SK-N-SH treated with all-trans-retinoic acid at 6 μM for 48 hours (cell line): Measurements from ENCODE around the gene SUPT4H1.

Experiments
- ATAC-seq: fragments of 200-7000 bp; cut with Tn5 transposase; 3 replicates; pipeline ENCODE4 v1.9.1; 2020; ENCODE audit warnings: mild to moderate bottlenecking, moderate library complexity
- ARNTL ChIP-seq: fragments of 450-650 bp; formaldehyde crosslinking; IDR thresholded peaks from 2 replicates; pipeline ENCODE4 v1.5.0; 2020; ENCODE audit warnings: low read depth, mild to moderate bottlenecking, moderate library complexity, borderline replicate concordance
- BACH2 ChIP-seq: fragments of 250-450 bp; sonication (Bioruptor Pico); IDR thresholded peaks from 2 replicates; pipeline ENCODE4 v1.9.0; 2021; ENCODE audit warnings: mild to moderate bottlenecking, borderline replicate concordance
- CREB5 ChIP-seq: fragments of 250-450 bp; sonication (Bioruptor Pico); IDR thresholded peaks from 2 replicates; pipeline ENCODE4 v1.5.1; 2020; ENCODE audit warnings: low read depth, mild to moderate bottlenecking, moderate library complexity
- CSDC2 ChIP-seq: fragments of 250-450 bp; sonication (Bioruptor Pico); IDR thresholded peaks from 2 replicates; pipeline ENCODE4 v1.5.0; 2020; ENCODE audit warnings: mild to moderate bottlenecking, moderate library complexity
- ESRRG ChIP-seq: fragments of 250-450 bp; sonication (Bioruptor Pico); IDR thresholded peaks from 2 replicates; pipeline ENCODE4 v1.6.1; 2021; ENCODE audit warnings: mild to moderate bottlenecking
- GLIS3 ChIP-seq: fragments of 250-450 bp; sonication (Bioruptor Pico); IDR thresholded peaks from 2 replicates; pipeline ENCODE4 v1.5.0; 2020; ENCODE audit warnings: mild to moderate bottlenecking, moderate library complexity
- ISL1 ChIP-seq: fragments of 250-450 bp; sonication (Bioruptor Pico); IDR thresholded peaks from 2 replicates; pipeline ENCODE4 v2.1.2; 2022; ENCODE audit warnings: mild to moderate bottlenecking, moderate library complexity
- OSR1 ChIP-seq: fragments of 250-450 bp; sonication (Bioruptor Pico); IDR thresholded peaks from 2 replicates; pipeline ENCODE4 v1.8.0; 2022; ENCODE audit warnings: moderate library complexity, mild to moderate bottlenecking, inconsistent platforms
- POU6F1 ChIP-seq: fragments of 250-450 bp; sonication (Bioruptor Pico); IDR thresholded peaks from 2 replicates; pipeline ENCODE4 v1.8.0; 2021; ENCODE audit warnings: low read depth, mild to moderate bottlenecking, moderate library complexity, borderline replicate concordance
- PPARA ChIP-seq: fragments of 250-450 bp; sonication (Bioruptor Pico); IDR thresholded peaks from 2 replicates; pipeline ENCODE4 v1.5.0; 2020; ENCODE audit warnings: mild to moderate bottlenecking, borderline replicate concordance
- RARB ChIP-seq: fragments of 250-450 bp; sonication (Bioruptor Pico); IDR thresholded peaks from 2 replicates; pipeline ENCODE4 v1.8.0; 2021; ENCODE audit warnings: mild to moderate bottlenecking, moderate library complexity
- SNAI2 ChIP-seq: fragments of 250-450 bp; sonication (Bioruptor Pico); IDR thresholded peaks from 2 replicates; pipeline ENCODE4 v1.5.0; 2020; ENCODE audit warnings: mild to moderate bottlenecking, moderate library complexity
- TCF4 ChIP-seq: fragments of 250-450 bp; sonication (Bioruptor Pico); IDR thresholded peaks from 2 replicates; pipeline ENCODE4 v1.8.0; 2021; ENCODE audit warnings: mild to moderate bottlenecking, moderate library complexity, borderline replicate concordance
- TOX ChIP-seq: fragments of 250-450 bp; sonication (Bioruptor Pico); IDR thresholded peaks from 2 replicates; pipeline ENCODE4 v1.8.0; 2021; ENCODE audit warnings: mild to moderate bottlenecking, moderate library complexity, borderline replicate concordance
- ZC3H10 ChIP-seq: fragments of 250-450 bp; sonication (Bioruptor Pico); IDR thresholded peaks from 2 replicates; pipeline ENCODE4 v1.5.1; 2021; ENCODE audit warnings: mild to moderate bottlenecking, moderate library complexity
- ZFP3 ChIP-seq: fragments of 250-450 bp; sonication (Bioruptor Pico); IDR thresholded peaks from 2 replicates; pipeline ENCODE4 v1.5.0; 2020; ENCODE audit warnings: mild to moderate bottlenecking, moderate library complexity
- ZFP30 ChIP-seq: fragments of 450-650 bp; formaldehyde crosslinking; IDR thresholded peaks from 2 replicates; pipeline ENCODE4 v1.5.0; 2022; ENCODE audit warnings: mild to moderate bottlenecking, moderate library complexity
- ZNF565 ChIP-seq: fragments of 450-650 bp; formaldehyde crosslinking; conservative IDR thresholded peaks from 2 replicates; pipeline ENCODE4 v1.5.0; 2020; ENCODE audit warnings: low read depth, mild to moderate bottlenecking, moderate library complexity
- ZNF70 ChIP-seq: fragments of 450-650 bp; formaldehyde crosslinking; IDR thresholded peaks from 2 replicates; pipeline ENCODE4 v1.5.0; 2020; ENCODE audit warnings: mild to moderate bottlenecking, moderate library complexity
- ZNF8 ChIP-seq: fragments of 450-650 bp; formaldehyde crosslinking; IDR thresholded peaks from 2 replicates; pipeline ENCODE4 v1.5.0; 2020; ENCODE audit warnings: mild to moderate bottlenecking, moderate library complexity
- TF ChIP-seq, protein P1 (sequence below): fragments of 250-450 bp; sonication (Bioruptor Pico); IDR thresholded peaks from 2 replicates; pipeline ENCODE4 v1.8.0; 2020; ENCODE audit warnings: mild to moderate bottlenecking, moderate library complexity, borderline replicate concordance
- TF ChIP-seq, protein P2 (sequence below): fragments of 250-450 bp; sonication (Bioruptor Pico); IDR thresholded peaks from 2 replicates; pipeline ENCODE4 v1.5.1; 2021; ENCODE audit warnings: mild to moderate bottlenecking, moderate library complexity
- TF ChIP-seq, protein P3 (sequence below): fragments of 250-450 bp; sonication (Bioruptor Pico); IDR thresholded peaks from 2 replicates; pipeline ENCODE4 v1.5.0; 2020; ENCODE audit warnings: mild to moderate bottlenecking, moderate library complexity

The SUPT4H1 gene

GRCh38 chr17:58316260-58316960 lies 35.6 kb downstream of the SUPT4H1 start (continued):
- TF ChIP-seq, protein P1, sequence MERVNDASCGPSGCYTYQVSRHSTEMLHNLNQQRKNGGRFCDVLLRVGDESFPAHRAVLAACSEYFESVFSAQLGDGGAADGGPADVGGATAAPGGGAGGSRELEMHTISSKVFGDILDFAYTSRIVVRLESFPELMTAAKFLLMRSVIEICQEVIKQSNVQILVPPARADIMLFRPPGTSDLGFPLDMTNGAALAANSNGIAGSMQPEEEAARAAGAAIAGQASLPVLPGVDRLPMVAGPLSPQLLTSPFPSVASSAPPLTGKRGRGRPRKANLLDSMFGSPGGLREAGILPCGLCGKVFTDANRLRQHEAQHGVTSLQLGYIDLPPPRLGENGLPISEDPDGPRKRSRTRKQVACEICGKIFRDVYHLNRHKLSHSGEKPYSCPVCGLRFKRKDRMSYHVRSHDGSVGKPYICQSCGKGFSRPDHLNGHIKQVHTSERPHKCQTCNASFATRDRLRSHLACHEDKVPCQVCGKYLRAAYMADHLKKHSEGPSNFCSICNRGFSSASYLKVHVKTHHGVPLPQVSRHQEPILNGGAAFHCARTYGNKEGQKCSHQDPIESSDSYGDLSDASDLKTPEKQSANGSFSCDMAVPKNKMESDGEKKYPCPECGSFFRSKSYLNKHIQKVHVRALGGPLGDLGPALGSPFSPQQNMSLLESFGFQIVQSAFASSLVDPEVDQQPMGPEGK (CRISPR knock-in tag): no peak
- TF ChIP-seq ZFP3 (CRISPR knock-in tag) (no peak), ZNF8 (CRISPR knock-in tag) (no peak), RARB (CRISPR knock-in tag) (no peak), TCF4 (CRISPR knock-in tag) (no peak), TOX (CRISPR knock-in tag) (no peak), BACH2 (CRISPR knock-in tag) (no peak), PPARA (CRISPR knock-in tag) (no peak), ARNTL (CRISPR knock-in tag) (no peak), ZFP30 (CRISPR knock-in tag) (no peak), ESRRG (CRISPR knock-in tag) (no peak)

GRCh38 chr17:58315750-58316149 lies 36.3 kb downstream of the SUPT4H1 start:
- no peak for ATAC-seq
- no peak for TF ChIP-seq BACH2 (CRISPR knock-in tag)
- TF ChIP-seq ZNF565 (CRISPR knock-in tag): no peak
- no peak for TF ChIP-seq ZC3H10

DNA sequence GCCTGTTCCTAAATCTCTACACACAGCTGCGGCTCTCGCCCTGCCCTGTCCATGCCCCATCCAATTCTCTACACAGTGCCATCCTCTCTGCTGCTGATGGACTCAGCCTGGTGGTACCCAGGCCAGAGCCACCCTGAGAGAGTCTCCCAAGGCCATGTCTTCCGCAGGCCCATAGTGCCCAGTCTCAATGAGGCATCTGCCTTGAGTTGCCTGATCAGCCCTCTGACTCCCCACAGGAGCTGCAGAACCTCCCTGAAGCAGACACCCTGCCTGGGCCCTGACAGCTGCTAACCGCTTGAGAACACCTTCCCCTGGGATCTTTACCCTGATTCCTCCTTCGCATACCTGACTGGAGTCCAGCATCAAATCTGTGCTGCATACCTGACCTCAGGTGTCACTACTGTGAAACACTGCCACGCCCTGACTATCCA lies 36.7 kb downstream of the SUPT4H1 start:
- TF ChIP-seq ESRRG (CRISPR knock-in tag): no peak
- TF ChIP-seq ZNF70 (CRISPR knock-in tag): no peak
- no peak for TF ChIP-seq BACH2 (CRISPR knock-in tag)
- no peak for TF ChIP-seq SNAI2 (CRISPR knock-in tag)
- TF ChIP-seq ZFP3 (CRISPR knock-in tag): no peak
- no peak for TF ChIP-seq ZNF565 (CRISPR knock-in tag)
- TF ChIP-seq, protein P2, sequence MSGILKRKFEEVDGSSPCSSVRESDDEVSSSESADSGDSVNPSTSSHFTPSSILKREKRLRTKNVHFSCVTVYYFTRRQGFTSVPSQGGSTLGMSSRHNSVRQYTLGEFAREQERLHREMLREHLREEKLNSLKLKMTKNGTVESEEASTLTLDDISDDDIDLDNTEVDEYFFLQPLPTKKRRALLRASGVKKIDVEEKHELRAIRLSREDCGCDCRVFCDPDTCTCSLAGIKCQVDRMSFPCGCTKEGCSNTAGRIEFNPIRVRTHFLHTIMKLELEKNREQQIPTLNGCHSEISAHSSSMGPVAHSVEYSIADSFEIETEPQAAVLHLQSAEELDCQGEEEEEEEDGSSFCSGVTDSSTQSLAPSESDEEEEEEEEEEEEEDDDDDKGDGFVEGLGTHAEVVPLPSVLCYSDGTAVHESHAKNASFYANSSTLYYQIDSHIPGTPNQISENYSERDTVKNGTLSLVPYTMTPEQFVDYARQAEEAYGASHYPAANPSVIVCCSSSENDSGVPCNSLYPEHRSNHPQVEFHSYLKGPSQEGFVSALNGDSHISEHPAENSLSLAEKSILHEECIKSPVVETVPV: no peak
- TF ChIP-seq TCF4 (CRISPR knock-in tag): no peak
- TF ChIP-seq POU6F1 (CRISPR knock-in tag): no peak
- no peak for TF ChIP-seq RARB (CRISPR knock-in tag)
- no peak for TF ChIP-seq ZNF8 (CRISPR knock-in tag)
- TF ChIP-seq OSR1 (CRISPR knock-in tag): no peak
- no peak for TF ChIP-seq TOX (CRISPR knock-in tag)
- TF ChIP-seq CSDC2 (CRISPR knock-in tag): no peak
- no peak for TF ChIP-seq GLIS3 (CRISPR knock-in tag)
- no peak for TF ChIP-seq ZFP30 (CRISPR knock-in tag)
- no peak for TF ChIP-seq ISL1 (CRISPR knock-in tag)
- ATAC-seq: no peak

DNA sequence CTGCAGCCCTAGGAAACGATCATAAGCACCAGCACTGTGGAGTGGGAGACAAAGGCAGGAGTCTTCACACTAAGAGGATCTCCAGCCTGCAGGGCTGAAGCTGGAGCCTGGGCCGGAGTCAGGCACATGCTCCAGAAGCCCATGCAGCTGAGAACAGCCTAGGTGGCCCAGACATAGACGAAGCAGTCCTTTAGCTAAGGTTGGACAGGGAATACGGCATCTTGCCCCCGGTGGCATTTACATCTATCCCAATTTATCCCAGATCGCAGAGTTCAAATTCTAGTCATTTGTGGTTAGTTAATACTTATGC lies 37.3 kb downstream of the SUPT4H1 start:
- no peak for ATAC-seq
- no peak for TF ChIP-seq CSDC2 (CRISPR knock-in tag)
- TF ChIP-seq GLIS3 (CRISPR knock-in tag): no peak
- no peak for TF ChIP-seq ZNF565 (CRISPR knock-in tag)
- TF ChIP-seq, protein P2: no peak
- TF ChIP-seq ARNTL (CRISPR knock-in tag): no peak
- no peak for TF ChIP-seq SNAI2 (CRISPR knock-in tag)
- no peak for TF ChIP-seq BACH2 (CRISPR knock-in tag)
- no peak for TF ChIP-seq TOX (CRISPR knock-in tag)
- TF ChIP-seq, protein P3, sequence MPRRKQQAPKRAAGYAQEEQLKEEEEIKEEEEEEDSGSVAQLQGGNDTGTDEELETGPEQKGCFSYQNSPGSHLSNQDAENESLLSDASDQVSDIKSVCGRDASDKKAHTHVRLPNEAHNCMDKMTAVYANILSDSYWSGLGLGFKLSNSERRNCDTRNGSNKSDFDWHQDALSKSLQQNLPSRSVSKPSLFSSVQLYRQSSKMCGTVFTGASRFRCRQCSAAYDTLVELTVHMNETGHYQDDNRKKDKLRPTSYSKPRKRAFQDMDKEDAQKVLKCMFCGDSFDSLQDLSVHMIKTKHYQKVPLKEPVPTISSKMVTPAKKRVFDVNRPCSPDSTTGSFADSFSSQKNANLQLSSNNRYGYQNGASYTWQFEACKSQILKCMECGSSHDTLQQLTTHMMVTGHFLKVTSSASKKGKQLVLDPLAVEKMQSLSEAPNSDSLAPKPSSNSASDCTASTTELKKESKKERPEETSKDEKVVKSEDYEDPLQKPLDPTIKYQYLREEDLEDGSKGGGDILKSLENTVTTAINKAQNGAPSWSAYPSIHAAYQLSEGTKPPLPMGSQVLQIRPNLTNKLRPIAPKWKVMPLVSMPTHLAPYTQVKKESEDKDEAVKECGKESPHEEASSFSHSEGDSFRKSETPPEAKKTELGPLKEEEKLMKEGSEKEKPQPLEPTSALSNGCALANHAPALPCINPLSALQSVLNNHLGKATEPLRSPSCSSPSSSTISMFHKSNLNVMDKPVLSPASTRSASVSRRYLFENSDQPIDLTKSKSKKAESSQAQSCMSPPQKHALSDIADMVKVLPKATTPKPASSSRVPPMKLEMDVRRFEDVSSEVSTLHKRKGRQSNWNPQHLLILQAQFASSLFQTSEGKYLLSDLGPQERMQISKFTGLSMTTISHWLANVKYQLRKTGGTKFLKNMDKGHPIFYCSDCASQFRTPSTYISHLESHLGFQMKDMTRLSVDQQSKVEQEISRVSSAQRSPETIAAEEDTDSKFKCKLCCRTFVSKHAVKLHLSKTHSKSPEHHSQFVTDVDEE: no peak
- no peak for TF ChIP-seq TCF4 (CRISPR knock-in tag)
- no peak for TF ChIP-seq ZNF8 (CRISPR knock-in tag)
- no peak for TF ChIP-seq CREB5 (CRISPR knock-in tag)
- TF ChIP-seq PPARA (CRISPR knock-in tag): no peak
- TF ChIP-seq ZFP30 (CRISPR knock-in tag): no peak
- no peak for TF ChIP-seq ESRRG (CRISPR knock-in tag)
- TF ChIP-seq RARB (CRISPR knock-in tag): no peak
